Muscle layer of colon (tissue), 2 donors: ENCODE data around the gene LHFPL3.

ENCODE experiments used
- H3K27ac ChIP-seq: one replicate; pipeline ENCODE4 v1.7.0; 2013; ENCODE audit warnings: low read depth, mild to moderate bottlenecking, low read length, moderate library complexity
- H3K27me3 ChIP-seq, 2 donors: one replicate each; pipeline ENCODE4 v1.7.0; 2013; ENCODE audit warnings: low read length in 2 of 2, mild to moderate bottlenecking in 2 of 2; ENCODE audit not compliant: insufficient read depth in 2 of 2, control insufficient read depth in 1 of 2
- H3K36me3 ChIP-seq: one replicate; pipeline ENCODE4 v1.7.0; 2013; ENCODE audit warnings: mild to moderate bottlenecking, low read length; ENCODE audit not compliant: insufficient read depth
- H3K4me1 ChIP-seq: one replicate; pipeline ENCODE4 v1.7.0; 2013; ENCODE audit warnings: mild to moderate bottlenecking, low read length; ENCODE audit not compliant: insufficient read depth
- H3K4me3 ChIP-seq, 2 donors: one replicate each; pipeline ENCODE4 v1.7.0; 2013; ENCODE audit warnings: low read length in 2 of 2, low read depth in 1 of 2, mild to moderate bottlenecking in 1 of 2, moderate library complexity in 1 of 2
- H3K9ac ChIP-seq: one replicate; pipeline ENCODE4 v1.7.0; 2013; ENCODE audit warnings: low read length
- H3K9me3 ChIP-seq: one replicate; pipeline ENCODE4 v1.7.0; 2013; ENCODE audit warnings: mild to moderate bottlenecking, low read length
- donor health status: abdominal sarcoma.
- donor health status: Adenocarcinoma of cecum.

LHFPL3 gene

GRCh38 chr7:104653825-104654401 lies 325.5 kb downstream of the LHFPL3 start:
- no peak overlapping the region for H3K9ac ChIP-seq
- H3K27ac ChIP-seq = no peak overlapping the region
- no peaks in the 10 kb centered on the region for H3K27me3 ChIP-seq
- H3K4me3 ChIP-seq = no peak overlapping the region
- no peaks in the 10 kb centered on the region for H3K36me3 ChIP-seq
- no peaks in the 10 kb centered on the region for H3K9me3 ChIP-seq
- peaks cover 49% of the 10 kb centered on the region for H3K4me1 ChIP-seq

DNA sequence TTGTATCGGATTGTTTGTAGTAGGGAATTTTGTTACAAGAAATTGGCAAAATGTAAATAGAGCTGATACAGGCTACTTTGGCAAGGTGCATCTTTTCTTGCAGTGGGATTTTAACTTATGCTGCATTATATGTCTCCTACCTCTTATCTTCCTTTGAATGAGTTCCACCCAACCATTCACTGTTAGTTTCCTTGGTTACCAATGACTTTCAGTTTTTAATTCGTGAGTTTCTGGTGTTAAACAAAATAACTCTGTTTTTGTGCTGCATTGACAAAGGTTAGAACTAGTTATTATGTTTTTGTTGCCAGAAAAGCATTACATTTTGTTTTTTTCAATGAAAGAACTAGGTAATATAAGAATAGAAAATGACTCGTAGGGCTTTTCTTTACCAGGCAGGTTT lies 327.2 kb downstream of the LHFPL3 start:
- Histone ChIP-seq H3K4me3 (no peak overlapping the region), H3K36me3 (no peaks in the 10 kb centered on the region), H3K9me3 (no peaks in the 10 kb centered on the region), H3K27ac (no peak overlapping the region), H3K9ac (no peak overlapping the region), H3K4me1 (peaks cover 38% of the 10 kb centered on the region), H3K27me3 (no peaks in the 10 kb centered on the region)

- Histone ChIP-seq H3K9me3 (no peaks in the 10 kb centered on the region), H3K9ac (no peak overlapping the region), H3K36me3 (no peaks in the 10 kb centered on the region), H3K4me1 (peaks cover 29% of the 10 kb centered on the region), H3K27me3 (no peaks in the 10 kb centered on the region), H3K27ac (no peak overlapping the region), H3K4me3 (no peak overlapping the region)
These were observed 328.1 kb downstream of the LHFPL3 start for GRCh38 chr7:104656467-104656866.

DNA sequence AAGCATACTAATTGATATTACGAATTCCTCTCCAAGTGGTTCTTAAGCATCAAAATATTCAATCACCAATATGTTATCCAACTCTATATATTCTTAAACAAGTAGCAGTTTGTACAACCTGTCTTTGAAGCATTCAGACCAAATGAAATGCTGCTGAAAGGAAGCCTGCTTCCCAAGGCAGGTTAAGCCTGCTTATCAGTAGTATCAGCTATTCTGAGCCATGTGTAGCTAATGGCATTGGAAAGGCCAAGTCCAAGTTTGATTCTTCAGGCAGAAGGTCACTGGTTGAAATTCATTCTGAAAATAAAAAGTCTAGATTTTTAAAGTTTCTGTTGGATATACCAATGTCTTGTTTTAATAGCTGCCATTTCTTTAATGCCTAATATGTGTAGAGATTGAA lies 328.7 kb downstream of the LHFPL3 start:
- peaks cover 23% of the 10 kb centered on the region for H3K4me1 ChIP-seq
- no peaks in the 10 kb centered on the region for H3K27me3 ChIP-seq

GRCh38 chr7:104661575-104661974 lies 333.2 kb downstream of the LHFPL3 start:
- Histone ChIP-seq H3K4me1 (no peaks in the 10 kb centered on the region), H3K36me3 (no peaks in the 10 kb centered on the region), H3K9ac (no peak overlapping the region), H3K9me3 (no peaks in the 10 kb centered on the region), H3K27ac (no peak overlapping the region), H3K27me3 (no peaks in the 10 kb centered on the region), H3K4me3 (no peak overlapping the region)

More for the DNA sequence above, 328.7 kb downstream of the LHFPL3 start:
- Histone ChIP-seq H3K9me3 (no peaks in the 10 kb centered on the region), H3K27ac (no peak overlapping the region), H3K4me3 (no peak overlapping the region), H3K36me3 (no peaks in the 10 kb centered on the region), H3K9ac (no peak overlapping the region)

- no peak overlapping the region for H3K27ac ChIP-seq
- no peaks in the 10 kb centered on the region for H3K9me3 ChIP-seq
- H3K36me3 ChIP-seq = no peaks in the 10 kb centered on the region
- no peaks in the 10 kb centered on the region for H3K4me1 ChIP-seq
- H3K27me3 ChIP-seq = no peaks in the 10 kb centered on the region
- H3K4me3 ChIP-seq = no peak overlapping the region
- H3K9ac ChIP-seq = no peak overlapping the region
These were observed 336.2 kb downstream of the LHFPL3 start for GRCh38 chr7:104664648-104665047.

DNA sequence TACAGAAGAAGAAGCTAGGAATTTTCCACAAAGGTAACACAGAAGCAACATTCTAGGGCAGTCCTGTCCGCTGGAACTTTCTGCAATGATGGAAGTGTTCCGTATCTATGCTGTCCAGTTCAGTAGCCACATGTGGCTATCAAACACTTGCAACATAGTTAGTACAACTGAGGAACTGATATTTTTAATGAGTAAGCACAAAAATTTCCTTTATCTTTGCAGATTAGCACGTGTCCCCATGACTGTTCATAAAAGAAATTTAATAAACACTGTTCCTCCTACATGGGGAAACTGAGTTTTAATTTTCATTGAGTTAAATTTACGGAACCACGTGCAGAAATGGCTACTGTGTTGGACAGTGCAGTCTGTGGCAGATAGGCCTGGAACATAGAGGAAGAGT lies 349.2 kb downstream of the LHFPL3 start:
- H3K27me3 ChIP-seq = no peaks in the 10 kb centered on the region
- no peak overlapping the region for H3K9ac ChIP-seq
- H3K36me3 ChIP-seq = no peaks in the 10 kb centered on the region
- no peak overlapping the region for H3K4me3 ChIP-seq
- H3K4me1 ChIP-seq = no peaks in the 10 kb centered on the region
- H3K9me3 ChIP-seq = no peaks in the 10 kb centered on the region
- H3K27ac ChIP-seq = no peak overlapping the region

- no peak overlapping the region for H3K27ac ChIP-seq
- H3K36me3 ChIP-seq = no peaks in the 10 kb centered on the region
- no peak overlapping the region for H3K4me3 ChIP-seq
- H3K9me3 ChIP-seq = no peaks in the 10 kb centered on the region
- no peaks in the 10 kb centered on the region for H3K4me1 ChIP-seq
- no peaks in the 10 kb centered on the region for H3K27me3 ChIP-seq
- H3K9ac ChIP-seq = no peak overlapping the region
These were observed 350.7 kb downstream of the LHFPL3 start for GRCh38 chr7:104679085-104679484.

GRCh38 chr7:104686286-104686685 lies 357.9 kb downstream of the LHFPL3 start:
- Histone ChIP-seq H3K4me3 (no peak overlapping the region), H3K36me3 (no peaks in the 10 kb centered on the region), H3K9ac (no peak overlapping the region), H3K9me3 (no peaks in the 10 kb centered on the region), H3K4me1 (no peaks in the 10 kb centered on the region), H3K27ac (no peak overlapping the region), H3K27me3 (no peaks in the 10 kb centered on the region)

- Histone ChIP-seq H3K36me3 (no peaks in the 10 kb centered on the region), H3K4me3 (no peak overlapping the region), H3K4me1 (peaks cover 29% of the 10 kb centered on the region), H3K9me3 (no peaks in the 10 kb centered on the region), H3K9ac (no peak overlapping the region), H3K27ac (no peak overlapping the region), H3K27me3 (no peaks in the 10 kb centered on the region)
These were observed 366.3 kb downstream of the LHFPL3 start for GRCh38 chr7:104694710-104695109.

- Histone ChIP-seq H3K36me3 (no peaks in the 10 kb centered on the region), H3K4me3 (no peak overlapping the region), H3K9ac (no peak overlapping the region), H3K4me1 (peaks cover 29% of the 10 kb centered on the region), H3K27me3 (no peaks in the 10 kb centered on the region), H3K27ac (no peak overlapping the region), H3K9me3 (no peaks in the 10 kb centered on the region)
These were observed 367.2 kb downstream of the LHFPL3 start for GRCh38 chr7:104695563-104695962.

DNA sequence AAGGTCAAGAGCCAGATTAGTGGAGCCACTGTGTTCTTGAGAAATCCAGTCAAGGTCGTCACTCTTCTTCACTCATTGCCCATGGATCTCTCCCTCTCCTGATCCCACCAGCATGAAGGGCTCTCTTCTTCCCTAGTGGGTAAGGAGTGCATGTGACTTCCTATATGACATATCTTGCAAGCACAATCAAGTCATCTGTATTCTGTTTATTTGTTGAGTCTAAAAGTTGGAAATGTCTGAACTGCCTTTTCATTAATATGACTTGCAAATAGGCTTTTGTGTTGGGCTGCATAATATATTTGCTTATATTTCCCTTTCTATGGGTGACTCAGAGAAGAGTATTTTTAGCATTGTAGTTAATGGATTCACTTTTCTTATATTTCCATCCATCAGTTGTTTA lies 371.9 kb downstream of the LHFPL3 start:
- H3K9me3 ChIP-seq = no peaks in the 10 kb centered on the region
- peaks cover 16% of the 10 kb centered on the region for H3K4me1 ChIP-seq
- H3K9ac ChIP-seq = no peak overlapping the region
- no peaks in the 10 kb centered on the region for H3K27me3 ChIP-seq
- no peaks in the 10 kb centered on the region for H3K36me3 ChIP-seq
- H3K4me3 ChIP-seq = no peak overlapping the region
- H3K27ac ChIP-seq = no peak overlapping the region
